A549 (cell line): ENCODE data around the gene GORASP1. TPM values are rescaled to one million over a fixed set of nuclear protein-coding genes. Genes with fewer than 3 reads are reported as not detected.

Experiments
- ATAC-seq, 2 experiments: fragments of 200-7000 bp in 1 of 2; fragments of >200 bp in 1 of 2; cut with Nextera tagmentation in 1 of 2; cut with Tn5 transposase in 1 of 2; 3 replicates each; pipeline versions ENCODE4 v1.8.0 to v1.9.1; 2018 to 2020; ENCODE audit warnings: mild to moderate bottlenecking in 1 of 2, moderate library complexity in 1 of 2
- CTCF ChIA-PET: fragments of 300-600 bp; sonication (Branson Sonifier 250); formaldehyde crosslinking; extraction: SDS; loops from one replicate; lab custom pipeline; 2021; ENCODE audit warnings: antibody characterized with exemption, inconsistent platforms; lab: Yijun Ruan, JAX
- POLR2A ChIA-PET: fragments of 350-600 bp; formaldehyde crosslinking; extraction: SDS; loops from one replicate; lab custom pipeline; 2021; ENCODE audit warnings: antibody characterized with exemption, inconsistent platforms; lab: Yijun Ruan, JAX
- DNase-seq, 2 experiments: peaks; one replicate each; pipeline versions ENCODE4 v3.0.0 to v3.0.0-alpha.2; 2011 to 2016; ENCODE audit warnings: low read depth in 1 of 2, low spot score in 1 of 2
- FAIRE-seq: peaks from 2 replicates; lab custom pipeline; 2011; peaks lifted over from hg19 to GRCh38; lab: Jason Lieb, UNC
- H3K27ac ChIP-seq, 2 experiments: fragments of >200 bp; sonication (Bioruptor Twin); formaldehyde crosslinking; 3 replicates each; pipeline ENCODE4 v1.5.1; 2016 to 2017
- H3K4me1 ChIP-seq: fragments of >200 bp; sonication (Bioruptor Twin); formaldehyde crosslinking; 3 replicates; pipeline ENCODE4 v1.6.1; 2016
- H3K4me2 ChIP-seq: fragments of >200 bp; sonication (Bioruptor Twin); formaldehyde crosslinking; 3 replicates; pipeline ENCODE4 v1.6.1; 2016
- H3K4me3 ChIP-seq: fragments of >200 bp; sonication (Bioruptor Twin); formaldehyde crosslinking; 3 replicates; pipeline ENCODE4 v1.5.1; 2016
- H3K9me3 ChIP-seq: fragments of >200 bp; sonication (Bioruptor Twin); formaldehyde crosslinking; 3 replicates; pipeline ENCODE4 v1.6.1; 2016
- ATOH8 ChIP-seq: fragments of 250-450 bp; sonication (Bioruptor Pico); IDR thresholded peaks from 2 replicates; pipeline ENCODE4 v1.5.0; 2020; ENCODE audit warnings: low read depth, mild to moderate bottlenecking, moderate library complexity
- CBX2 ChIP-seq: fragments of 200-600 bp; sonication (generic); IDR thresholded peaks from 2 replicates; pipeline ENCODE4 v1.6.1; 2016; ENCODE audit warnings: low read depth, mild to moderate bottlenecking, borderline replicate concordance
- CHD2 ChIP-seq: fragments of 150-350 bp; IDR thresholded peaks from 2 replicates; pipeline ENCODE4 v1.6.1; 2014; ENCODE audit warnings: low read length; ENCODE audit not compliant: partially characterized antibody
- CTCF ChIP-seq: fragments of >200 bp; sonication (Bioruptor Twin); formaldehyde crosslinking; IDR thresholded peaks from 3 replicates; pipeline ENCODE4 v1.5.1; 2016
- ELK1 ChIP-seq: fragments of 150-350 bp; IDR thresholded peaks from 2 replicates; pipeline ENCODE4 v1.6.1; 2014; ENCODE audit warnings: low read depth, mild to moderate bottlenecking, low read length
- FOSL2 ChIP-seq, 2 experiments: fragments of 450-650 bp in 1 of 2; fragments of >200 bp in 1 of 2; sonication (Bioruptor Twin) in 1 of 2; formaldehyde crosslinking; IDR thresholded peaks; 2 replicates each; pipeline versions ENCODE4 v1.5.0 to v1.6.1; 2016 to 2020; ENCODE audit warnings: mild to moderate bottlenecking in 1 of 2, moderate library complexity in 1 of 2
- FOXS1 ChIP-seq: fragments of 250-450 bp; sonication (Bioruptor Pico); IDR thresholded peaks from 2 replicates; pipeline ENCODE4 v1.5.0; 2020; ENCODE audit warnings: mild to moderate bottlenecking, moderate library complexity
- HDAC2 ChIP-seq: fragments of 200-600 bp; sonication (generic); IDR thresholded peaks from 2 replicates; pipeline ENCODE4 v1.6.1; 2016
- HOXA7 ChIP-seq: fragments of 250-450 bp; sonication (Bioruptor Pico); IDR thresholded peaks from 2 replicates; pipeline ENCODE4 v1.5.0; 2020; ENCODE audit warnings: mild to moderate bottlenecking, moderate library complexity
- JUNB ChIP-seq: fragments of >200 bp; sonication (Bioruptor Twin); formaldehyde crosslinking; IDR thresholded peaks from 2 replicates; pipeline ENCODE4 v1.6.1; 2016
- KDM1A ChIP-seq: fragments of 200-600 bp; sonication (generic); IDR thresholded peaks from 2 replicates; pipeline ENCODE4 v1.6.1; 2016; ENCODE audit warnings: low read depth, mild to moderate bottlenecking
- NFE2L2 ChIP-seq: fragments of 150-350 bp; conservative IDR thresholded peaks from 2 replicates; pipeline ENCODE4 v1.6.1; 2014; ENCODE audit warnings: low read length
- PBX3 ChIP-seq: IDR thresholded peaks from 2 replicates; pipeline ENCODE4 v1.6.1; 2012
- POLR2A ChIP-seq: IDR thresholded peaks from 2 replicates; pipeline ENCODE4 v1.6.1; 2012; ENCODE audit warnings: mild to moderate bottlenecking, low read length
- RAD21 ChIP-seq, 2 experiments: fragments of >200 bp in 1 of 2; sonication (Bioruptor Twin) in 1 of 2; formaldehyde crosslinking in 1 of 2; IDR thresholded peaks in 1 of 2; conservative IDR thresholded peaks in 1 of 2; 2 replicates in 1 of 2; 3 replicates in 1 of 2; pipeline ENCODE4 v1.6.1; 2012 to 2018; ENCODE audit warnings: inconsistent platforms in 1 of 2
- RARB ChIP-seq: fragments of 250-450 bp; sonication (Bioruptor Pico); IDR thresholded peaks from 2 replicates; pipeline ENCODE4 v1.8.0; 2021; ENCODE audit warnings: mild to moderate bottlenecking, moderate library complexity
- REST ChIP-seq: fragments of 200-600 bp; sonication (generic); IDR thresholded peaks from 2 replicates; pipeline ENCODE4 v1.6.1; 2016; ENCODE audit warnings: antibody characterized with exemption, mild to moderate bottlenecking, moderate library complexity
- TFCP2L1 ChIP-seq: fragments of 250-450 bp; sonication (Bioruptor Pico); IDR thresholded peaks from 2 replicates; pipeline ENCODE4 v1.5.0; 2021; ENCODE audit warnings: mild to moderate bottlenecking
- ZC3H11A ChIP-seq: fragments of 450-650 bp; IDR thresholded peaks from 2 replicates; pipeline ENCODE4 v1.6.1; 2014; ENCODE audit warnings: antibody characterized with exemption, mild to moderate bottlenecking
- ZFP36 ChIP-seq: fragments of 450-650 bp; IDR thresholded peaks from 2 replicates; pipeline ENCODE4 v1.6.1; 2014; ENCODE audit warnings: borderline replicate concordance; ENCODE audit not compliant: partially characterized antibody
- ZSCAN20 ChIP-seq: fragments of 250-450 bp; sonication (Bioruptor Pico); IDR thresholded peaks from 2 replicates; pipeline ENCODE4 v1.8.0; 2022; ENCODE audit warnings: mild to moderate bottlenecking, moderate library complexity
- WGBS: methylation state at CpG from one replicate; pipeline ENCODE4 v1.1.6; 2017; ENCODE audit errors: missing lambda C conversion rate; 5-methylcytosine and 5-hydroxymethylcytosine counted together
- polyA plus RNA-seq, 4 experiments: library from polyadenylated mRNA; depleted of rRNA in 3 of 4; stranded (reverse); fragments of >200 nt; fragmentation: RNase III in 1 of 4; extraction: RNeasy Plus Mini Kit Qiagen cat#74134 plus additional on column Dnase treatment in 1 of 4; gene quantifications; 2 replicates in 3 of 4; 3 replicates in 1 of 4; pipeline ENCODE4 v1.2.3, GENCODE V29; 2011 to 2017

Gene GORASP1
- polyA plus RNA-seq, 2 of the 4 experiments (the other 2 are of a cell fraction), result 30.3 to 32.3 TPM

- CTCF ChIA-PET, result interaction anchor here (1.0 to 2.9 kb wide), 5 partner anchors 11 to 213 kb away, joined by 3 to 22 read pairs (median 7); no protein-coding TSS in a partner anchor
Observed at GRCh38 chr3:39079530-39079929, 27.9 kb downstream of the GORASP1 start.

GRCh38 chr3:39075910-39076309 lies 31.5 kb downstream of the GORASP1 start:
- 94% methylated on average over 10 of the region's 10 CpGs for WGBS

More at GRCh38 chr3:39079530-39079929, 27.9 kb downstream of the GORASP1 start:
- no peaks in the 10 kb centered on the region for H3K9me3 ChIP-seq
- TF ChIP-seq CTCF (peak; percentile 12; the same call in 1 of the 3 replicates), ELK1 (no peak), RAD21 (conservative IDR thresholded peaks at IDR 0.05 in 1 of 2, IDR thresholded peaks at IDR 0.05 in 1 of 2) (peak in 1 of 2 experiments; percentile 20; a peak in 1 of 5 replicates)
- ATAC-seq, result no peak
- POLR2A ChIA-PET, result no interaction called here
- H3K4me3 ChIP-seq, result no peak overlapping the region
- H3K4me1 ChIP-seq, result no peaks in the 10 kb centered on the region
- H3K4me2 ChIP-seq, result no peak overlapping the region
- H3K27ac ChIP-seq, result no peak overlapping the region
- no peak for FAIRE-seq
- DNase-seq, result no peak

More at GRCh38 chr3:39075910-39076309, 31.5 kb downstream of the GORASP1 start:
- ChIA-PET POLR2A (no interaction called here), CTCF (interaction anchor here (0.8 to 2.0 kb wide), 2 partner anchors 21 to 50 kb away, joined by 3 to 6 read pairs; no protein-coding TSS in a partner anchor)
- no peak overlapping the region for H3K4me3 ChIP-seq
- no peak for DNase-seq
- no peak for FAIRE-seq
- H3K4me1 ChIP-seq, result no peaks in the 10 kb centered on the region
- no peak overlapping the region for H3K27ac ChIP-seq
- TF ChIP-seq ZSCAN20 (CRISPR knock-in tag) (no peak), KDM1A (no peak), PBX3 (no peak), REST (no peak), JUNB (no peak), TFCP2L1 (no peak), ZFP36 (no peak), FOXS1 (CRISPR knock-in tag) (no peak), RARB (CRISPR knock-in tag) (no peak), NFE2L2 (no peak), CHD2 (no peak), ZC3H11A (no peak), HDAC2 (no peak), ATOH8 (CRISPR knock-in tag) (no peak), CBX2 (no peak), POLR2A (no peak), HOXA7 (no peak), RAD21 (conservative IDR thresholded peaks at IDR 0.05 in 1 of 2, IDR thresholded peaks at IDR 0.05 in 1 of 2) (no peak), FOSL2 (IDR thresholded peaks at IDR 0.05) (no peak), FOSL2 (CRISPR knock-in tag; IDR thresholded peaks at IDR 0.05) (no peak)
- TF ChIP-seq, all 56 proteins: peak for 0
- Histone ChIP-seq H3K9me3 (no peaks in the 10 kb centered on the region), H3K4me2 (no peak overlapping the region)
- ATAC-seq, result no peak
